GM12875 (cell line): ENCODE data around the gene TUBGCP2.

ENCODE experiments used
- H3K4me3 ChIP-seq: one replicate; pipeline ENCODE4 v1.5.1; 2011; ENCODE audit warnings: low read depth, low read length, control low read depth
- TF ChIP-seq, protein P1 (sequence below): IDR thresholded peaks from 2 replicates; pipeline ENCODE4 v1.5.1; 2011; ENCODE audit warnings: low read depth, mild to moderate bottlenecking, control low read depth, inconsistent platforms, low read length, moderate library complexity, borderline replicate concordance; ENCODE audit not compliant: insufficient read depth

The TUBGCP2 gene

DNA sequence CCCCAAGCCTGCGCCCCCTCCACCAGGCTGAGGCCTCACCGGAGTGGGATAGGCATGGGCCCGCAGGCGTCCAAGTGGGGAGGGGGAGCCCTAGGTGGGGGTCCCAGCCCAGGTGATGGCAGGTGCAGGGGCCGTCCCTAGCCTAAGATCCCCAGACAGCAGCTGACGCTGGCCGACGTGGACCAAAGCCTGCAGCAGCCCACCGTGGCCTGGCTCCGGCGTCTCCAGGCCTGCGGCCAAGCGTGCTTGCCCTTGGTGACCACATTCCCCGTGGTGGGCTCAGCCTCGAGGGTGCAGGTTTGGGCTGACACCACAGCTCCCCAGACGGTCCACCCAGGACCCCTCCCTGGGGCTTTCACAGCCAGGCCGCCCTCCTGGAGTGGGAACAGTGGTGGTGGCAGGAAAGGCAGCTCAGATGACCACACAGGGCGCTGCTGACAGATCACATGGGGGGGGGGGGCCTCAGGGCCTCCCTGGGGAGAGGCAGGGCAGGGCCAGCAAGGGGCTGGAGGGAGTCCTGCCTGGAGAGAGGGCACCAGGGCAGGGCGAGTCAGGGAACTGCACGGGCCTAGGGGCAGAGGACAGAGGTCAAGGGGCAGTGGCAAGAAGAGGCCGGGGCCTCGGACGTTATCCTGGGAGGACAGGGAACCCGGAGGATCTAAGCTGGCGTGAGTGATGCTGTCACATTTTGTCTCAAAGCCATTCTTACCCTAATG lies 31.2 kb downstream of the TUBGCP2 start:
- no peak overlapping the region for H3K4me3 ChIP-seq
- TF ChIP-seq, protein P1, sequence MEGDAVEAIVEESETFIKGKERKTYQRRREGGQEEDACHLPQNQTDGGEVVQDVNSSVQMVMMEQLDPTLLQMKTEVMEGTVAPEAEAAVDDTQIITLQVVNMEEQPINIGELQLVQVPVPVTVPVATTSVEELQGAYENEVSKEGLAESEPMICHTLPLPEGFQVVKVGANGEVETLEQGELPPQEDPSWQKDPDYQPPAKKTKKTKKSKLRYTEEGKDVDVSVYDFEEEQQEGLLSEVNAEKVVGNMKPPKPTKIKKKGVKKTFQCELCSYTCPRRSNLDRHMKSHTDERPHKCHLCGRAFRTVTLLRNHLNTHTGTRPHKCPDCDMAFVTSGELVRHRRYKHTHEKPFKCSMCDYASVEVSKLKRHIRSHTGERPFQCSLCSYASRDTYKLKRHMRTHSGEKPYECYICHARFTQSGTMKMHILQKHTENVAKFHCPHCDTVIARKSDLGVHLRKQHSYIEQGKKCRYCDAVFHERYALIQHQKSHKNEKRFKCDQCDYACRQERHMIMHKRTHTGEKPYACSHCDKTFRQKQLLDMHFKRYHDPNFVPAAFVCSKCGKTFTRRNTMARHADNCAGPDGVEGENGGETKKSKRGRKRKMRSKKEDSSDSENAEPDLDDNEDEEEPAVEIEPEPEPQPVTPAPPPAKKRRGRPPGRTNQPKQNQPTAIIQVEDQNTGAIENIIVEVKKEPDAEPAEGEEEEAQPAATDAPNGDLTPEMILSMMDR = 0 out of 2 replicates have a peak, but pooled peaks have one; percentile 0

DNA sequence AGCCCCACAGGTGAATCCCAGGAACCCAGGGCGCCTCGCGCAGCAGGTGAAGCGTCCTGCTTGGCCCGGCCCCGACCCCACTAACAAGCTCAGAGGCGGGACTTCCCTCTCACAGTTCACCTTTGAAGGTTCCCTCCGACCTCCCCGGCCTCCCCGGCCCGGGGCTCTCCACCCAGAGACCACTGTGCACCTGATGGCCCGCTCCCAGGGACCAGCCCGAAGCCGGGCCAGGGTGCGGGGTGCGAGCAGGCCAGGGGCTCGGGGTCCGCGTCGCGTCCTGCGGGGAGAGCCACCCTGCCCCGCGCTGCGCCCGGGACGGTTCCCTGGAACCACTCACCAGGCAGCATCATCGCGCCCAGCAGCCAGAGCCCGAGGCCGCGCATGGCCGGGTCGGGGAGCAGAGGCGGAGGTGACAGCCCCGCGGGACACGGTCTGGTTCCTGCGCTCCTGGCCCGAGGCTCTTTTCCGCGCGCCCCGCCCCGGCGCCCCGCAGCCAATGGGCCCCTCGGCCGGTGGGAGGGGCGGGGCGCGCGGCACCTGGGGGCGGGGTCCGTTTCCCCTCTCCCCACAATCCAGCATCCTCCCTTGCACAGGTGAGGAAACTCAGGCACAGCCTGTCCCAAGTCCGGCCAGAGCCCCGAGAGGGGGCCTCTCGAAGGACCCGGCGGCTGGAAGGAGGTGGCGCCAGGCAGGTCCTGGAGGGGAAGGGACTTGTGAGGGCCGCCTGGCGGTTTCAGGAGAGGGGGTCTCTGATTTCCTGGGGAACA lies 32.1 kb downstream of the TUBGCP2 start, which contains the start of gene ADAM8:
Gene ADAM8 (minus strand): TSS at position 434 of the 767 bp plus-strand sequence. CDS start 51 bp downstream, at position 383.
- peak within 1 kb of the TSS; percentile 93 for H3K4me3 ChIP-seq
- TF ChIP-seq, protein P1 = 0 out of 2 replicates have a peak, but pooled peaks have one; percentile 5

DNA sequence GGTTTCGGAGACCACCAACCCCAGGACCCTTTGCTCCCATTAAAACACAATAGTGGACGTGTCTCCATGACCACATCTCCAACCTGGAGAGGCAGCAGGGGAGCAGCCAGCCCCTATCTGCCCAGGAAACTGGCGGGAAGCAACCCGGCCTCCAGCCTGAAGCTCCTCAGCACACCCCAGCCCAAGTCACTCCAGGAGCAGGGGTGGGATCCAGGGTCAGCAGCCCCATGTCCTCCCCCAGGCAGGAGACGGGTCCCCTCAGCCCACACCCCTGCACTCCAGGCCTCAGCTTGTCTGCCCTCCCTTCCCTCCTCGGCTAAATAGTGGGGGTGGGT lies 32.6 kb downstream of the TUBGCP2 start:
- H3K4me3 ChIP-seq = peak overlapping the region; percentile 93
- TF ChIP-seq, protein P1 = no peak

DNA sequence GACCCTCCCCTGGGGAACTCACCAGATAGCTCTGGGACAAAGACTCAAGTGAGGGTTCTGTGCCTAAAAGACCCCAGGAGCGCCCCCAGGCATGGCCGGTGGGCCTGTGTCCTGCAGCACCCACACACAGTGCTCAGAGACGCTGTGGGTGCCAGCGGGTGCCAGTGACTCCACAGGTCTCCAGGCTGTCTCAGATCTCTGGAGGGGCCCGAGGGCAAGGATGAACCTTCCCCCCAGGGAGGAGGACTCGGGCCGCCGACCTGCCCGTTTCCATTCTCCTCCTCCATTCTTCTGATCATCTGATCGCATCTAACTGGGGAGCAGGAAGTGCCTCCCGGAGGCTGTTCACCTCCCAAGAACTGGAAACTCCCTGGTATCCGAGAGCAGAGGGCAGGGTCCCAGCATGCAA lies 33.0 kb downstream of the TUBGCP2 start:
- peak overlapping the region; percentile 93 for H3K4me3 ChIP-seq
- TF ChIP-seq, protein P1 = peak; percentile 72

DNA sequence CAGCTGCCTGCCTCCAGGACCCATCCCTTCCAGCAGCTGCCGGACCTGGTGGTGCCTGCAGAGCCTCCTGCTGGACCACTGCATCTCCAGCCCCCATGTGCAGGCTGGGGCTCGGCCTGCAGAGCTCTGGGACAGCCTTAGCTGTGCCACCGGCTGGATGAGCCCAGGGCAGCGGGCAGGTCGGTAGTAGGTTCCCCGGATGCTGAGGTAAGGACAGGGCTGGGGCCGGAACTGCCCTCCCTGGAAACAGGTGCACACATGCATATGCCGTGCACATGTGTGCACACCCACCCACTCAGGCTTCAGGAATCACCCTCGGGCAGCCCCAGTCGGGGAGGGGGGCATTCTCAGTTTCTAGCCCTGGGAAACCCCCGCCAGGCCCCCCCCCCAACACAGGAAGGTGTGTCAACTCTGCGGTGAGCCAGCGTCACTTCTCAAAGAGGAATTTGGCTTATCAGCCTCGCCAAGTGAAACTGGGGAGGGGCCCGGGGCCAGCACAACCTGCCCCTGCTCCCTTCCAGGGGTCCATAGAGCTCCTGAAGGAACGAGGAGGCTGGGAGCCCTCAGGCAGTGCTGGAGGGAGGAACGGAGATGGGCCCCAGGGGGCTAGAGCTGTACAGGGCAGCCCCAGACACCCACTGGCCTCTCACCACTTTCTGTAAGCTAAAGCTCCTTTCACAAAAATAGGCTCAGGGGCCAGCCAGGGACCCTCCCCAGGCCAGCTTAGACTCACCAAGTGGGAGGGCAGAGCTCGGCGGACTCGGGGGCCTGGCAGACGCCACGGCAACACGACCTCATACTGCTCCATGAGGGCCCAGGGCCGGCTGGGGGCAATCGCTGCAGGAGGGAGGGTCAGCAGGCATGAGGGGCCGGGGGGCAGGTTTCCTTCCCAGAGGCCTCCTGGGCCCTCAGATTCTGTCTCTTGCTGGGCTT lies 33.7 kb downstream of the TUBGCP2 start:
- H3K4me3 ChIP-seq = peak overlapping the region; percentile 93
- TF ChIP-seq, protein P1 = 0 out of 2 replicates have a peak, but pooled peaks have one; percentile 6

DNA sequence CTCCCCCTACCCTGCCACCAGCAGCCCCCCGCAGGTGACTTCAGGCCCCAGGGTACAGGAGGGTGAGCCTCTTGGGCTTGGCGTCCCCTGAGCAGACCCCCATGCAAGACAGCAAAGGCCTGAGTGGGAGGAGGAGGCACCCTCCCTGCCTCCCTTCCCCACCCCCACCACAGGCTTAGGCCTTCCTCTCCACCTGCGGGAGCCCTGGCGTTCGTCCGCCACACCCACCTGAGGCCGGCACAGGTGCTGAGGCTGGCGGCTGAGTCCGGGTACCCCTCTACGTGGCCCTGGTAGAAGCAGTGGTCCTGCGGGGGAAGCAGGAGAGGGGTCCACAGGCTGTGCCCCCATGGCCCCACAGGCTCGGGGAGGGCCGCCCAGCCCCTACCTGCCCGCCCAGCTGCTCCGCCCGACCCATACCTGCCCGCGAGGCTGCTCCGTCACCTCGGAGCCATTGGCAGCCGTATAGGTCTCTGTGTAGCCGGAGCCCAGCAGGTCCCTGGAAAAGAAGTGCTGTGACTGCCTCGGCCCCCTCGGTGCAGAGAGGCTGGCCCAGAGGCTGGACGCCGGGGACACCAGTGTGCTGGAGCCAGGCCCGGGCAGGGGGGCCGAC lies 35.0 kb downstream of the TUBGCP2 start:
- no peak overlapping the region for H3K4me3 ChIP-seq
- TF ChIP-seq, protein P1 = no peak
